Neutrophil (primary cell): ENCODE results near the gene TMC3.

Experiments used
- H3K27ac ChIP-seq: fragments of 200-600 bp; sonication (generic); 2 replicates; pipeline ENCODE4 v1.5.1; 2016; ENCODE audit warnings: mild to moderate bottlenecking, moderate library complexity
- H3K27me3 ChIP-seq: fragments of 200-600 bp; sonication (generic); 2 replicates; pipeline ENCODE4 v1.6.0; 2016; ENCODE audit warnings: mild to moderate bottlenecking
- H3K36me3 ChIP-seq: fragments of 200-600 bp; sonication (generic); 2 replicates; pipeline ENCODE4 v1.5.1; 2017
- H3K4me1 ChIP-seq, 2 experiments: fragments of 200-600 bp in 1 of 2; sonication (generic) in 1 of 2; 1 replicate in 1 of 2; 2 replicates in 1 of 2; pipeline versions ENCODE4 v1.5.1 to v1.6.1; 2013 to 2016; ENCODE audit warnings: low read depth in 1 of 2, low read length in 1 of 2, mild to moderate bottlenecking in 1 of 2, moderate library complexity in 1 of 2; ENCODE audit not compliant: control insufficient read depth in 1 of 2, insufficient read depth in 1 of 2
- H3K4me3 ChIP-seq, 2 experiments: fragments of 200-600 bp in 1 of 2; sonication (generic) in 1 of 2; 1 replicate in 1 of 2; 2 replicates in 1 of 2; pipeline ENCODE4 v1.5.1; 2013 to 2016; ENCODE audit warnings: low read depth in 1 of 2, low read length in 1 of 2, mild to moderate bottlenecking in 1 of 2, moderate library complexity in 1 of 2
- H3K9me3 ChIP-seq: fragments of 200-600 bp; sonication (generic); 2 replicates; pipeline ENCODE4 v1.5.1; 2016
- TF ChIP-seq, protein P1 (sequence below): fragments of 200-600 bp; sonication (generic); IDR thresholded peaks from 2 replicates; pipeline ENCODE4 v1.5.1; 2016; ENCODE audit warnings: antibody characterized with exemption

The TMC3 gene

DNA sequence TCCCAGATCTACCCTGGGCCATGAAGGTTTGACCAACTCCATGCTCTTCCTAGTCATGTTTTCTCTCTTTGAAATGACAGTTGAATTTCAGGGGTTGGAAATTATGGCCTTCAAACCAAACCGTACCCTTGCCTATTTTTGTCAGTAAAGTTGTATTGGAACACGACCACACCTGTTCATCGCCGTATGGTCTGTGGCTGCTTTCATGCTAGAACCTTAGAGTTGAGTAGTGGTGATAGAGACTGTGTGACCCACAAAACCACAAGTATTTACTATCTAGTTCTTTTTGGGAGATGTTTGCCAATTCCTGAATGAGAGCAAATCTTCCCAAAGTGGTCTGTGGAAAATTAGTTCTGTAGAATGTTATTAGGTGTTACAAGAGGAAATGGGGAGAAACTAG is 26.1 kb downstream of the TMC3 start:
- TF ChIP-seq, protein P1, sequence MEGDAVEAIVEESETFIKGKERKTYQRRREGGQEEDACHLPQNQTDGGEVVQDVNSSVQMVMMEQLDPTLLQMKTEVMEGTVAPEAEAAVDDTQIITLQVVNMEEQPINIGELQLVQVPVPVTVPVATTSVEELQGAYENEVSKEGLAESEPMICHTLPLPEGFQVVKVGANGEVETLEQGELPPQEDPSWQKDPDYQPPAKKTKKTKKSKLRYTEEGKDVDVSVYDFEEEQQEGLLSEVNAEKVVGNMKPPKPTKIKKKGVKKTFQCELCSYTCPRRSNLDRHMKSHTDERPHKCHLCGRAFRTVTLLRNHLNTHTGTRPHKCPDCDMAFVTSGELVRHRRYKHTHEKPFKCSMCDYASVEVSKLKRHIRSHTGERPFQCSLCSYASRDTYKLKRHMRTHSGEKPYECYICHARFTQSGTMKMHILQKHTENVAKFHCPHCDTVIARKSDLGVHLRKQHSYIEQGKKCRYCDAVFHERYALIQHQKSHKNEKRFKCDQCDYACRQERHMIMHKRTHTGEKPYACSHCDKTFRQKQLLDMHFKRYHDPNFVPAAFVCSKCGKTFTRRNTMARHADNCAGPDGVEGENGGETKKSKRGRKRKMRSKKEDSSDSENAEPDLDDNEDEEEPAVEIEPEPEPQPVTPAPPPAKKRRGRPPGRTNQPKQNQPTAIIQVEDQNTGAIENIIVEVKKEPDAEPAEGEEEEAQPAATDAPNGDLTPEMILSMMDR: no peak
- peaks cover 5% of the 10 kb centered on the region for H3K36me3 ChIP-seq
- H3K27me3 ChIP-seq: no peaks in the 10 kb centered on the region
- no peak overlapping the region for H3K27ac ChIP-seq
- H3K4me3 ChIP-seq: no peak overlapping the region
- H3K4me1 ChIP-seq: no peaks in the 10 kb centered on the region
- H3K9me3 ChIP-seq: no peaks in the 10 kb centered on the region

DNA sequence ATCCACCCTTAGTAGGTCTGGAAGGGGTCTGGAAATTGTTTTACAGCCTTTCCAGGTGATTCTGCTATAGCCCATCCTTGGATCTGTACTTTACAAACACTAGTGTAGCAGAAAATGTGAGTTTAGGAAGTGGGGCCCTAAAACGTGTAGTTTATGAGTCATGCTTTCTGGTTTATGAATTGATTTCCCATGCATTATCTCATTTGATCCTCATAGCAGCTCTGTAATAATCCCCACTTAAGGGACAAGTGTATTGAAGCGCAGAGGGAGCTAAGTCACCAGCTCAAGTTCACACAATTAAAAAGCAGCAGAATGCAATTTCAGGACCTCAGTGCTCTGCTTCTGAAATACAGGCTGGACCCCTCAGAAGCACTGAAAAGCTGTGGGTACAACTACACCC is 27.4 kb downstream of the TMC3 start:
- Histone ChIP-seq H3K4me1 (no peaks in the 10 kb centered on the region), H3K9me3 (no peaks in the 10 kb centered on the region), H3K4me3 (no peak overlapping the region), H3K36me3 (peaks cover 8% of the 10 kb centered on the region), H3K27ac (no peak overlapping the region), H3K27me3 (no peaks in the 10 kb centered on the region)
- TF ChIP-seq, protein P1: no peak

DNA sequence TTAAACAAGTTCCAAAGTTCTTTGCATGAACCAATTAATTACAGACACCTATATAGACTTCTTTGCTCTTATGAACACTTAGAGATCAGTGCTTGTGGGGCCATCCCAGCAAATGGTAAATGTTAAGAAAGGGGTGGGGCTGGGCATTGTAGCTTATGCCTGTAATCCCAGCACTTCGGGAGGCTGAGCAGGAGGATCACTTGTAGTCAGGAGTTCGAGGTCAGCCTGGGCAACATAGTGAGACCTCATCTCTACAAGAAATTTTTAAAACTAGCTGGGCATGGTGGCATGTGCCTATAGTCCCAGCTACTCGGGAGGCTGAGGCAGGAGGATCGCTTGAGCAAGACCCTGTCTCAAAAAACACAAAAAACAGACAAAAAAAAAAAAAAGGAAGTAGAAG is 30.6 kb downstream of the TMC3 start:
- Histone ChIP-seq H3K27ac (no peak overlapping the region), H3K36me3 (peaks cover 11% of the 10 kb centered on the region), H3K4me3 (no peak overlapping the region), H3K4me1 (peaks cover 7 to 10% of the 10 kb centered on the region in 2 experiments), H3K27me3 (no peaks in the 10 kb centered on the region), H3K9me3 (no peaks in the 10 kb centered on the region)
- TF ChIP-seq, protein P1: no peak

DNA sequence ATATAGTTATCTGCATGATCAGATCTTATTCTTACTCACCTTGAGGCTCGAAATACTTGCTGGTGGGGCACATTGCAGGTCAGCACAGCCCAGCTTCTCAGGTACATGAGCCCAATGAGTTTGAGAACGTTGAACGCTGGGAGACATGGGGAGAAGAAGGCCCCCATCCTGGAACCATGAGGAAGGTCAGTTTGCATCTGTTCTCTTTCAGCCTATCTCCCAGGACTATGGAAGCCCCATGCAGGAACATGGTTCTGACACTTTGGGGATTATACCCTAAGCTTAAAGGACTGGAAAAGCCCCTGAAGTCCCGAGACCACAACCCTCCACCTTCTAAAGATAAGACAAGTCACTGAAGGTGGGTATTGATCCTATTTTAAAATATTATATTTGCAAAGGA is 32.7 kb downstream of the TMC3 start:
- Histone ChIP-seq H3K27ac (no peak overlapping the region), H3K4me1 (peaks cover 10 to 16% of the 10 kb centered on the region in 2 experiments), H3K36me3 (peaks cover 11% of the 10 kb centered on the region), H3K27me3 (no peaks in the 10 kb centered on the region), H3K9me3 (no peaks in the 10 kb centered on the region), H3K4me3 (no peak overlapping the region)
- TF ChIP-seq, protein P1: no peak

DNA sequence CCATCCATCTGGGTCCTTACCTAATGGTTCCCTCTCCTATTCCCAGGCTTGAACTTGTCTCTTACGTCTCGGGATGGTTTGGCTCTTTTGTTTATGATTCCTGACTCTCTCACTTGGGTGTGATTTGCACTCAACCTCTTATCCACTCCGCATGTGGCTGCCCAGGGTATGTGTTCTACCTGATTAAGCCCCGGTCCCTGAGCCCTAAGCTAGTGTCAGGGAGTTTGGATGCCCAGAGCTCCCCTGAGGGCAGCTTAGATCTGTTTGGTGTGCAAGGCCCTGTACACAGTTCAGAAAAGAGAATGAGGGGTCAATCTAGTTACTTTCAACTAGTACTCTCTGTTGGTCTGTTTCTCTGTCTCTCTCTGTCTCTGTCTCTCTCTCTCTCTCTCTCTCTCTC is 34.2 kb downstream of the TMC3 start:
- Histone ChIP-seq H3K27me3 (no peaks in the 10 kb centered on the region), H3K9me3 (no peaks in the 10 kb centered on the region), H3K27ac (no peak overlapping the region), H3K36me3 (peaks cover 11% of the 10 kb centered on the region), H3K4me1 (peaks cover 10 to 16% of the 10 kb centered on the region in 2 experiments), H3K4me3 (no peak overlapping the region)
- TF ChIP-seq, protein P1: no peak

DNA sequence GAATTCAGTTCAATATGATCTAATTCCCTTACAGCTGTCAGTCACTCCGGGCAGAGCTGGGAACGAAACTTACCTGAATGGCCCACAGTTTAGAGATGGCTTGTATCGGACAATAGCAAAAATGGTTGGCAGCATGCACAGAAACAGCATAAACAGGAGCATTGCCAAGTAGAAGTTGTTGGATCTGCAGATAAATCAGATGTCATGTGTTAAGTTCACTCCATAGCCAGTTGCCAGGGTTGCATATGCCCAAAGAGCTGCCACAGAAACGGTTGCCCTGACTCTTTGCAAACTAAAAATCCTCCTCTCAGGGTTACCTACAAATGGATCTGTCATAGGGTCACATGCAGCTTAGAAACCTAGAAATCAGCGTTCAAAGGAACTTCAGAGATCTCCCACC is 34.7 kb downstream of the TMC3 start:
- Histone ChIP-seq H3K27ac (no peak overlapping the region), H3K4me1 (peaks cover 10 to 16% of the 10 kb centered on the region in 2 experiments), H3K27me3 (no peaks in the 10 kb centered on the region), H3K4me3 (no peak overlapping the region), H3K36me3 (peaks cover 11% of the 10 kb centered on the region), H3K9me3 (no peaks in the 10 kb centered on the region)
- TF ChIP-seq, protein P1: no peak
